Body of pancreas (tissue), 4 donors: ENCODE data around the gene FGFBP1. TPM values are rescaled to one million over a fixed set of nuclear protein-coding genes. Genes with fewer than 3 reads are reported as not detected.

Experiments
- ATAC-seq: fragments of 150-250 bp; one replicate; pipeline ENCODE4 v1.9.1; 2016
- DNase-seq, 4 donors: peaks; one replicate each; pipeline ENCODE4 v3.0.0-alpha.2; 2019
- H3K27ac ChIP-seq, 4 donors: fragments of 200-600 bp; sonication (generic); 1 replicate in 3 of 4; 2 replicates in 1 of 4; pipeline versions ENCODE4 v1.5.1 to v1.6.1; 2016 to 2019; ENCODE audit warnings: mild to moderate bottlenecking in 1 of 4, mixed read lengths in 1 of 4, moderate library complexity in 1 of 4
- H3K27me3 ChIP-seq, 2 donors: fragments of 200-600 bp; sonication (generic); one replicate each; pipeline ENCODE4 v1.6.0; 2016; ENCODE audit warnings: mild to moderate bottlenecking in 1 of 2
- H3K36me3 ChIP-seq, 2 donors: fragments of 200-600 bp; sonication (generic); replicated peaks in 1 of 2; 2 replicates each; pipeline ENCODE4 v1.5.1; 2016; ENCODE audit warnings: low read depth in 2 of 2; ENCODE audit not compliant: insufficient read depth in 1 of 2
- H3K4me1 ChIP-seq: fragments of 200-600 bp; sonication (generic); one replicate; pipeline ENCODE4 v1.6.0; 2016
- H3K4me3 ChIP-seq, 2 donors: fragments of 200-600 bp; sonication (generic); 1 replicate in 1 of 2; 2 replicates in 1 of 2; pipeline ENCODE4 v1.5.1; 2016 to 2019
- H3K9me3 ChIP-seq, 3 donors: fragments of 200-600 bp; sonication (generic); 1 replicate in 2 of 3; 2 replicates in 1 of 3; pipeline ENCODE4 v1.5.1; 2016
- POLR2A ChIP-seq, 3 donors: fragments of 450-650 bp; IDR thresholded peaks; one replicate each; pipeline ENCODE4 v1.6.1; 2016; ENCODE audit warnings: antibody characterized with exemption in 3 of 3, mild to moderate bottlenecking in 2 of 3
- WGBS, 2 donors: methylation state at CpG; one replicate each; pipeline ENCODE4 v1.1.5; 2017; 5-methylcytosine and 5-hydroxymethylcytosine counted together
- intact Hi-C: fragments of 100-400 bp; cut with DNase I; formaldehyde crosslinking; loops from one replicate; pipeline ENCODE4 v1.15.1; 2023
- total RNA-seq, 2 donors: library from RNA; depleted of rRNA; stranded (reverse); fragments of >200 nt; gene quantifications; one replicate each; pipeline ENCODE4 v1.1.0, GENCODE V29; 2016
- TF ChIP-seq, protein P1 (sequence below), 7 experiments: fragments of 450-650 bp in 4 of 7; fragments of 200-600 bp in 3 of 7; sonication (generic) in 3 of 7; IDR thresholded peaks; one replicate each; pipeline ENCODE4 v1.5.1; 2016 to 2019; ENCODE audit warnings: antibody characterized with exemption in 7 of 7

The FGFBP1 gene
- total RNA-seq, 2 donors from 2014 or later, result not detected

DNA sequence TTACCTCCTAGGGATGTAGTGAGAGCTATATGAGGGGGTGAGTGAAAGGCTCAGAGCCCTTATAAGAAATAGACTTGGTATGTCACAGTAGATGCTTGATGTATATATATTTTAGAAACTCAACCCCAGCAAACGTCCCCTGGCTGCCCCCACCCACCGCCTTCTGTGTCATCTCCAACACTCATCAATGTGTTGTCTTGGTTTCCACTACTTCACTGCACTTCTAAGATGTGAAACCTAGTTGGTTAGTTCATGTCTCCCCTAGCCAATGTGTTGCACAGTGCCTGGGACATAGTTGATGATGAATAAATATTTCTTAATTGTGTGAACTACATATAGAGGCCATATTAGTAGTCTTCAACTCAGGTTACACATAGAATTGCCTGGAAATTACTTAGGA, 20.0 kb upstream of the FGFBP1 start:
- no peaks in the 10 kb centered on the region for H3K27me3 ChIP-seq
- no peak for TF ChIP-seq POLR2A (IDR thresholded peaks at IDR 0.05)
- TF ChIP-seq, protein P1, sequence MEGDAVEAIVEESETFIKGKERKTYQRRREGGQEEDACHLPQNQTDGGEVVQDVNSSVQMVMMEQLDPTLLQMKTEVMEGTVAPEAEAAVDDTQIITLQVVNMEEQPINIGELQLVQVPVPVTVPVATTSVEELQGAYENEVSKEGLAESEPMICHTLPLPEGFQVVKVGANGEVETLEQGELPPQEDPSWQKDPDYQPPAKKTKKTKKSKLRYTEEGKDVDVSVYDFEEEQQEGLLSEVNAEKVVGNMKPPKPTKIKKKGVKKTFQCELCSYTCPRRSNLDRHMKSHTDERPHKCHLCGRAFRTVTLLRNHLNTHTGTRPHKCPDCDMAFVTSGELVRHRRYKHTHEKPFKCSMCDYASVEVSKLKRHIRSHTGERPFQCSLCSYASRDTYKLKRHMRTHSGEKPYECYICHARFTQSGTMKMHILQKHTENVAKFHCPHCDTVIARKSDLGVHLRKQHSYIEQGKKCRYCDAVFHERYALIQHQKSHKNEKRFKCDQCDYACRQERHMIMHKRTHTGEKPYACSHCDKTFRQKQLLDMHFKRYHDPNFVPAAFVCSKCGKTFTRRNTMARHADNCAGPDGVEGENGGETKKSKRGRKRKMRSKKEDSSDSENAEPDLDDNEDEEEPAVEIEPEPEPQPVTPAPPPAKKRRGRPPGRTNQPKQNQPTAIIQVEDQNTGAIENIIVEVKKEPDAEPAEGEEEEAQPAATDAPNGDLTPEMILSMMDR (IDR thresholded peaks at IDR 0.05), result no peak
- no peaks in the 10 kb centered on the region for H3K4me1 ChIP-seq
- intact Hi-C loops, result no loop called here
- H3K36me3 ChIP-seq, result no peaks in the 10 kb centered on the region
- no peak overlapping the region for H3K27ac ChIP-seq
- WGBS, 2 donors, result 70 to 72% methylated on average over 2 of the region's 2 CpGs
- DNase-seq (no peak), ATAC-seq (no peak)
- H3K9me3 ChIP-seq, result no peaks in the 10 kb centered on the region
- H3K4me3 ChIP-seq, result no peak overlapping the region

DNA sequence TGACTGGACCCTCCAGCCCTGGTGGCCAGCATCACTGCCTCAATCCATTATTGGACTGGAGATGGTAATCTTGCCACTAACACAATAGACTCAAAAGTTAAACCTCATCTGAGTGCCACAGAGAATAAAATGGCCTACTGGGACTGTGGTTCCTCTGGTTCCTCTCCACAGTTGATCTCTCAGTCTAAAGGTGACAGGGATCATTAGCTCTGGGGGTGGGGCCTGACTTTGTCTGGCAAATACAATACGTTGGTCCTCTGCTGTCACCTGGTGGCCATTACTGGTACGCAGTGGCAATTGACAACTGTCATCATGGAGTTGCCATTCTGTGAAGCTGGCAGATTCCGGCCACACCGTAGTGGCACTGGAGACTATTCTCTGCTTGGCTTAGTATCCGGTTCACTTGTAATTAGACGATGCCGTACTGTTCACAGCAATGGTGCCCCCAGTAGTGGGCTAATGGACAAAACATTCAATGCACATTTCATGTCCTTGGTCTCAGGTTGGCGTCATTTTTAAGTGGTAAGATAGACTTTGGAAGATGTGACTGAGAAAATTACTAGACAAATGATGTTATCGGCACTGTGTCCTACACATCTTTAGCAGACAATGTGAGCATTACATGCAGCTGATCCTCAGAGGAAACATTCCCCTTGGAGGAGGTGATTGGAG, 17.8 kb upstream of the FGFBP1 start:
- no peaks in the 10 kb centered on the region for H3K4me1 ChIP-seq
- no peaks in the 10 kb centered on the region for H3K9me3 ChIP-seq
- no peaks in the 10 kb centered on the region for H3K27me3 ChIP-seq
- 48 to 49% methylated on average over 8 to 9 of the region's 9 CpGs for WGBS, 2 donors
- intact Hi-C loops, result no loop called here
- no peak overlapping the region for H3K4me3 ChIP-seq
- no peak for TF ChIP-seq POLR2A (IDR thresholded peaks at IDR 0.05)
- TF ChIP-seq, protein P1 (IDR thresholded peaks at IDR 0.05), result peak; percentile 71 to 93 (median 84)
- H3K27ac ChIP-seq, result no peak overlapping the region
- no peaks in the 10 kb centered on the region for H3K36me3 ChIP-seq
- peak; percentile 69 to 87 (median 82) for DNase-seq
- peak; percentile 84 for ATAC-seq

DNA sequence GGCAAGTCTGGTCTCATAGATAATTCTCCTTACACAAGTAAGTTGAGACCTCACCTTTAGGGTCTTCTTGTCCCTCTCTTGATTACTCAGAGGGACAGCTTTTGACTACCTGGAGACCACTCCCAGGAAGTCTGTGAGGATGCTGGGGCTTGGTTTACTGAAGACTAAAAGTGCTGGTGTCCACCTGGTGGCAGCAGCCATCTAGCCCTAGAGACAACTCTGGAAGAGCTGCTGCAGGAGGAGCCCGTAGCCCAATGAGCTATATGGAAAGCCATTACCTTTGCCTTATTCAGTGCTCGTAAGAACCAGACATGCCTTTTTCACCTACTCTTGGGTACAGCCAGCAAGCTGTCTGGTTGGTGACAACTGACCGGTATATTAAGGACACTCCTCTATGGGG, 17.1 kb upstream of the FGFBP1 start:
- no peaks in the 10 kb centered on the region for H3K36me3 ChIP-seq
- no peaks in the 10 kb centered on the region for H3K27me3 ChIP-seq
- DNase-seq, result no peak
- H3K27ac ChIP-seq, result no peak overlapping the region
- TF ChIP-seq, protein P1 (IDR thresholded peaks at IDR 0.05), result no peak
- no peak for TF ChIP-seq POLR2A (IDR thresholded peaks at IDR 0.05)
- intact Hi-C loops, result no loop called here
- 66 to 71% methylated on average over 3 of the region's 3 CpGs for WGBS, 2 donors
- no peaks in the 10 kb centered on the region for H3K4me1 ChIP-seq
- no peak overlapping the region for H3K4me3 ChIP-seq
- no peak for ATAC-seq
- no peaks in the 10 kb centered on the region for H3K9me3 ChIP-seq

DNA sequence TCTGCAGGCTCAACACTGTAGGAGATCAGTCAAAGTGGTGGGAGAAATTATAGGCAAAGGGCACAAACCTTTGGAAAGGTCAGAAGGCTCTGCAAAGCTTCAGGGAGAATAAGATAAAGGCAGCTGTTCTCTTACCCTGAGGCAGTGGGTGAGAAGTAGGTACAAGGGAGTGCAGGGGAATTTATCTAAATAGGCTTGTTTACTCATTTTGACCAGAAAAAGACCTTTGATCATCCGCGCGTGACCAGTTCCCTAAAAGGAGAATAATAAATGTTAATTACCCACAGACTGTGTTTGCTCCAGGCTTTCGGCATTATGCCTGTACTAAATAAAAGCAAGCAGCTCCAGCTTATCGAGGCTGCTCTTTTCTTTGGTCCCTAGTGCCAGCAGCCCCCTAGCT, 15.1 kb upstream of the FGFBP1 start:
- ATAC-seq, result no peak
- no peak for DNase-seq
- 78 to 83% methylated on average over 5 of the region's 5 CpGs for WGBS, 2 donors
- no peak overlapping the region for H3K27ac ChIP-seq
- no peaks in the 10 kb centered on the region for H3K9me3 ChIP-seq
- intact Hi-C loops, result no loop called here
- no peaks in the 10 kb centered on the region for H3K4me1 ChIP-seq
- H3K36me3 ChIP-seq, result no peaks in the 10 kb centered on the region
- TF ChIP-seq POLR2A (IDR thresholded peaks at IDR 0.05), result no peak
- TF ChIP-seq, protein P1 (IDR thresholded peaks at IDR 0.05), result no peak
- no peaks in the 10 kb centered on the region for H3K27me3 ChIP-seq
- H3K4me3 ChIP-seq, result no peak overlapping the region

DNA sequence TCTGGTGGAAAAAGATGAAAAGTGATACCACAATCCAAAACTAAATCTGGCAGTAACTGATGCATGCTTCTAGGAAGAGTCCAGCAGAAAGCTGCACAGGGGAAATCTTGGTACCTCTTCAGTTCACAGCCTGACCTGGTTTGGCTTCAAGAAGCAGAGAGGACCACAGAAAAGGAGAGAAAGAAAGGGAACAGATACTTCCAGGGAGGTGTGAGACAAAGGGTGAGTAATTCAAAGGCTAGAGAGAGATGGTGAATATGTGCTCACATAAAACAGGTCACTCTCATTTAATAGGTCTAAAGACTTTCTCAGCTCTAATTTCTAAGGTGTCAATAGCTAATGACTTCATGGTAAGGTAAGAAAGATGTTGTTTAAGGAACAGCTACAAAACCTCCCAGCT, 13.2 kb upstream of the FGFBP1 start:
- Histone ChIP-seq H3K4me3 (no peak overlapping the region), H3K36me3 (no peaks in the 10 kb centered on the region), H3K27me3 (no peaks in the 10 kb centered on the region), H3K27ac (no peak overlapping the region), H3K9me3 (no peaks in the 10 kb centered on the region), H3K4me1 (no peaks in the 10 kb centered on the region)
- no peak for DNase-seq
- intact Hi-C loops, result no loop called here
- TF ChIP-seq, protein P1 (IDR thresholded peaks at IDR 0.05), result no peak
- no peak for TF ChIP-seq POLR2A (IDR thresholded peaks at IDR 0.05)
- no peak for ATAC-seq
